HG02884 (cell line): ENCODE results near the gene CHN2.

Experiments used
- ATAC-seq: cut with Tn5 transposase; IDR thresholded peaks from one replicate; pipeline ENCODE4 v1.9.1; 2021; ENCODE audit warnings: mild to moderate bottlenecking, moderate library complexity; ENCODE audit not compliant: unreplicated experiment

Gene CHN2

GRCh38 chr7:29483219-29484104 is 288.9 kb downstream of the CHN2 start:
- no peak for ATAC-seq

- no peak for ATAC-seq
Observed at GRCh38 chr7:29484280-29484679, 289.7 kb downstream of the CHN2 start.

- no peak for ATAC-seq
Observed at GRCh38 chr7:29485339-29486190, 291.0 kb downstream of the CHN2 start.

GRCh38 chr7:29486191-29486700 is 291.7 kb downstream of the CHN2 start:
- no peak for ATAC-seq

- no peak for ATAC-seq
Observed at GRCh38 chr7:29487424-29487823, 292.8 kb downstream of the CHN2 start.

- ATAC-seq, result no peak
Observed at GRCh38 chr7:29488203-29488970, 293.8 kb downstream of the CHN2 start.

GRCh38 chr7:29488977-29489376 is 294.4 kb downstream of the CHN2 start:
- ATAC-seq, result no peak

GRCh38 chr7:29490094-29490607 is 295.6 kb downstream of the CHN2 start:
- ATAC-seq, result no peak

GRCh38 chr7:29494350-29494749 is 299.8 kb downstream of the CHN2 start:
- ATAC-seq, result no peak

GRCh38 chr7:29495653-29496052 is 301.1 kb downstream of the CHN2 start:
- ATAC-seq, result no peak

- ATAC-seq, result no peak
Observed at GRCh38 chr7:29496355-29497020, 301.9 kb downstream of the CHN2 start.

GRCh38 chr7:29499932-29500331 is 305.4 kb downstream of the CHN2 start:
- no peak for ATAC-seq

GRCh38 chr7:29500719-29501118 is 306.1 kb downstream of the CHN2 start:
- no peak for ATAC-seq

- no peak for ATAC-seq
Observed at GRCh38 chr7:29502133-29502532, 307.6 kb downstream of the CHN2 start.

- no peak for ATAC-seq
Observed at GRCh38 chr7:29505931-29506330, 311.4 kb downstream of the CHN2 start.

- ATAC-seq, result no peak
Observed at GRCh38 chr7:29508608-29509007, 314.0 kb downstream of the CHN2 start.

- no peak for ATAC-seq
Observed at GRCh38 chr7:29510028-29510427, 315.5 kb downstream of the CHN2 start.

- no peak for ATAC-seq
Observed at GRCh38 chr7:29511337-29511736, 316.8 kb downstream of the CHN2 start.

- no peak for ATAC-seq
Observed at GRCh38 chr7:29511851-29512250, 317.3 kb downstream of the CHN2 start.

GRCh38 chr7:29516491-29516890 is 321.9 kb downstream of the CHN2 start:
- ATAC-seq, result no peak
